Measurements from ENCODE around the gene PSTPIP1.

The PSTPIP1 gene

GRCh38 chr15:76994971-76995945, at the start of gene PSTPIP1:
Gene PSTPIP1 (plus strand): TSS chr15:76995126. CDS start chr15:76995574, 448 bp downstream.
- H3K4me3 ChIP-seq (ENCODE audit: low read depth, low read length) = no peak within 1 kb of the TSS
- DNase-seq (ENCODE audit: low read depth) = no peak
- no peak for TF ChIP-seq CTCF (IDR thresholded peaks at IDR 0.05; ENCODE audit: control insufficient read depth, extremely low read depth, insufficient read depth)

GRCh38 chr15:76945494-76946093, 49.3 kb upstream of the PSTPIP1 start:
- H3K4me3 ChIP-seq (ENCODE audit: low read depth, low read length) = no peak overlapping the region
- TF ChIP-seq CTCF (IDR thresholded peaks at IDR 0.05; ENCODE audit: control insufficient read depth, extremely low read depth, insufficient read depth) = no peak
- DNase-seq (ENCODE audit: low read depth) = no peak

GRCh38 chr15:76947454-76947853, 47.5 kb upstream of the PSTPIP1 start:
- no peak overlapping the region for H3K4me3 ChIP-seq (ENCODE audit: low read depth, low read length)
- no peak for DNase-seq (ENCODE audit: low read depth)
- TF ChIP-seq CTCF (IDR thresholded peaks at IDR 0.05; ENCODE audit: control insufficient read depth, extremely low read depth, insufficient read depth) = no peak

GRCh38 chr15:76951220-76951619, 43.7 kb upstream of the PSTPIP1 start:
- H3K4me3 ChIP-seq (ENCODE audit: low read depth, low read length) = no peak overlapping the region
- TF ChIP-seq CTCF (IDR thresholded peaks at IDR 0.05; ENCODE audit: control insufficient read depth, extremely low read depth, insufficient read depth) = no peak
- no peak for DNase-seq (ENCODE audit: low read depth)

- TF ChIP-seq CTCF (IDR thresholded peaks at IDR 0.05; ENCODE audit: control insufficient read depth, extremely low read depth, insufficient read depth) = no peak
- DNase-seq (ENCODE audit: low read depth) = no peak
- peak overlapping the region; percentile 2; the same call in 1 of the 2 replicates for H3K4me3 ChIP-seq (ENCODE audit: low read depth, low read length)
Measured at GRCh38 chr15:76953913-76954312, 41.0 kb upstream of the PSTPIP1 start.

DNA sequence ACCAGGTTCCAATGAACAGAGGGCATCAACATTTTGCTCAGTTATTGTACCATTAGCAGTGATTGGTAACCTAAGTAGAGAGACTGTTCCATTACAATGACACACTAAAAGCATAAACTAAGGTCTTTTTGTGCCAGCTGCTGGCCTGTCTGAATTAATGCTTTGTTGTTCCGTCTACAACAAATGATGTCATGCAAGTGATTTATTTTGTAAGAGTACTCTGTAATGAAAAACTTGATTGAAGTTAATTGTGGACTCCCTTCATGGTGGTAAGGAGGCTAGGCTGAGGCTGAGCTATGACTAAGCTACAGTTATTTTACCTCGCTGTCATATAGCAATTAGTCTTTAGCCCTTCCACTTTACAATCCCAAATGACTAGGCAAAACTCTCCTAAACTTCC, 40.2 kb upstream of the PSTPIP1 start:
- 0 out of 2 replicates have a peak overlapping the region, but pooled peaks have one; percentile 2 for H3K4me3 ChIP-seq (ENCODE audit: low read depth, low read length)
- no peak for TF ChIP-seq CTCF (IDR thresholded peaks at IDR 0.05; ENCODE audit: control insufficient read depth, extremely low read depth, insufficient read depth)
- DNase-seq (ENCODE audit: low read depth) = no peak

Measured in LNCaP clone FGC (cell line).